ENCODE results near the gene SMAD2.

SMAD2 gene

DNA sequence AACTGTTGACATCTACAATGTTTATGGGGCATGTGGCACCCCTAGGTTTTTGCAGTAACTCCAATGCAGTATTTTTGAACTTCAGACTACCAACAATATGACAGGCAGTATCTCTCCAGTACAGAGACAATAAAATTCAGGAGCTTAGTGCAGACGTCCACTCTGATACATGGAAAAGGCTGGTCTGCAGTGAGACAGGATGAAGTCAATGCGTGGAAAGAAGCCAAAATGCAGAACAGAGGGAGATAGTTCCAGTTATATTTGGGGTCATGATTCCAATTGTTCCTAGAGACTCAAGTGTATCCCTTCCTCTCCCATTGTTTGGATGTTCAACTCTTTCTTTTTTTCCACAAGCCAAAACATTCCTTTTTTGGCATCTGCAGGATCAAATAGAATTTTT lies 18.7 kb upstream of the SMAD2 start:
- Mint-ChIP-seq H3K4me1 (peaks cover 20% of the 10 kb centered on the region), H3K27me3 (no peaks in the 10 kb centered on the region), H3K9me3 (peaks cover 5% of the 10 kb centered on the region), H3K36me3 (ENCODE audit: low read depth) (no peaks in the 10 kb centered on the region), H3K4me3 (no peak overlapping the region), H3K27ac (no peak overlapping the region)
- ATAC-seq, result no peak
- DNase-seq, result no peak

DNA sequence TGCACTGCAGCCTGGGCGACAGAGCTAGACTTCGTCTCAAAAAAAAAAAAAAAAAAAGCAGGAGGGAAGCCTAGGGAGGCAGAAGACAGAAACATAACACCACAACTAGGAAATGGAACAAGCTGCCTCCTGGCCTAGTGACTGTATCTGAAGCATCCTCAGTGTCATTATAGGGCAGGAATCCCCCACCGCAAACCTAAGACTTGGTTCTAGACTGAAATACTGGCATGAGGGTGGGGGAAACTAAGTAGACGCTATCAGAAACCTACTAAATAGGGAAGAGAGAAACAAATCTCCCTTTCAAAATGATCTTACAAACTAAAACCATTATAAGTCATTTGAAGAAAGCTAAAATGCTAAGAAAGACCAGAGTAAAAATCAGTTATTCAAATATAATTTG lies 16.4 kb upstream of the SMAD2 start:
- peaks cover 5% of the 10 kb centered on the region for H3K9me3 Mint-ChIP-seq
- no peaks in the 10 kb centered on the region for H3K27me3 Mint-ChIP-seq
- no peak overlapping the region for H3K4me3 Mint-ChIP-seq
- no peak for DNase-seq
- H3K36me3 Mint-ChIP-seq (ENCODE audit: low read depth), result no peaks in the 10 kb centered on the region
- ATAC-seq, result no peak
- H3K27ac Mint-ChIP-seq, result no peak overlapping the region
- H3K4me1 Mint-ChIP-seq, result peaks cover 12% of the 10 kb centered on the region

DNA sequence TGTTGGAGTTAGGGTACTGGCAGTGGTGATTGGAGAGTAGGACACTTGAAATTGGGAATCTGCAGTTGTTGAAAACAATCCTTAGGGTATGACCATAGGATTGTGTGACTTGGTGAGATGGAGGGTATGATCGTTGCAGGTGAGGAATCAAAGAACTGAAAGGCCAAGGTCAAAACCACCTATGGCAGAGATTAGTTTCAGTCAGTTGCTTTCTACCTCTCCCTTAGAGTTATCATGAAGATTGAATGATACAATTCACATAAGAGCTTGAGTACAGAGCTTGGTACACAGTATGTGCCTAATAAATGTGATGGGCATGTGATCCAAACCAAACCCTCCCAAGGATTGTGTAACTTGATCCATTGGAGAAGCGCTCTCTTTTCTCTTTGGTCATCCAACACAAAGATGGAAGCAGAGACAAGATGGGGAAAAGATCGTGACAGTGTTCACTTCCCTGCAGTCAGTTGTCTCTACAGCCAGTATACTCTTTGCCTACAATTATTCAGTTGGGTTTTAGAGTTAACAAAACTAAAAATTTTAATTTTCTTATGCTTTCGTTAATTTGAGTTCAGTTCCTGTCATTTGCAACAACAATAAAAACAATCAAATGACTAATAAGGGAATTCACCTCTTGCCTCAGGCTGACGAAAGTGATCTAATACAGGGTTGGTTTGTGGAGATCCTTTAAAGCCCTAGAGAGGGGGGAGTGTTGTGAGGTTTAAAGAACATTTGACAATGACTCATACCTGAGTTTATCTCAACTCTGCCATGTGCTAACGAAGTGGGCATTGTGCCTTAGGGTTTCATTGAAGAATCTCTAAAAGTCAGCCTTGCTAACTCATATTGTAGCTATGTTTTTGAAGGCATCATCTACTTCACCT lies 14.8 kb upstream of the SMAD2 start:
- ATAC-seq, result peak; percentile 98
- DNase-seq, result no peak
- no peak overlapping the region for H3K4me3 Mint-ChIP-seq
- peaks cover 12% of the 10 kb centered on the region for H3K4me1 Mint-ChIP-seq
- H3K27me3 Mint-ChIP-seq, result no peaks in the 10 kb centered on the region
- H3K9me3 Mint-ChIP-seq, result peaks cover 5% of the 10 kb centered on the region
- H3K36me3 Mint-ChIP-seq (ENCODE audit: low read depth), result no peaks in the 10 kb centered on the region
- no peak overlapping the region for H3K27ac Mint-ChIP-seq

DNA sequence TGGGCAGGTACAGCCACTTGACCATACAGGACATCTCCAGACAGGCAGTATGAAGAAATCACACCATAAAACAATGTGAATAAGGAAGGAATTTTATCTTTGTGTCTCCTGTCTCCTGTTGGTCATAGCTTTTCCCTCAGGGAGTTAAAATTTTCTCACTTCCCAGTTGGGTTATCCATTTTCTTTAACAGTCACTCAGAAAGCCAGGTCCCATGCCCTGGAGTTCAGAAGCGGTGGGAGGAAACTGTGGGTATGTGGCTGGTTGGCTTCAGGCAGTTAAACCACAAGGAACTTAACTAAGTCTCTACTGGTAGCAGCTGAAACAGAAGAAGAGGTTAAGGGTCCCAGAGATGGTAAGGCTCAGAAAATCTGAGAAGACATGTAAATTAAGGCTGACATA lies 6.5 kb upstream of the SMAD2 start:
- Mint-ChIP-seq H3K27me3 (no peaks in the 10 kb centered on the region), H3K27ac (no peak overlapping the region), H3K4me3 (no peak overlapping the region), H3K9me3 (no peaks in the 10 kb centered on the region), H3K36me3 (ENCODE audit: low read depth) (no peaks in the 10 kb centered on the region), H3K4me1 (peaks cover 4% of the 10 kb centered on the region)
- no peak for DNase-seq
- no peak for ATAC-seq

DNA sequence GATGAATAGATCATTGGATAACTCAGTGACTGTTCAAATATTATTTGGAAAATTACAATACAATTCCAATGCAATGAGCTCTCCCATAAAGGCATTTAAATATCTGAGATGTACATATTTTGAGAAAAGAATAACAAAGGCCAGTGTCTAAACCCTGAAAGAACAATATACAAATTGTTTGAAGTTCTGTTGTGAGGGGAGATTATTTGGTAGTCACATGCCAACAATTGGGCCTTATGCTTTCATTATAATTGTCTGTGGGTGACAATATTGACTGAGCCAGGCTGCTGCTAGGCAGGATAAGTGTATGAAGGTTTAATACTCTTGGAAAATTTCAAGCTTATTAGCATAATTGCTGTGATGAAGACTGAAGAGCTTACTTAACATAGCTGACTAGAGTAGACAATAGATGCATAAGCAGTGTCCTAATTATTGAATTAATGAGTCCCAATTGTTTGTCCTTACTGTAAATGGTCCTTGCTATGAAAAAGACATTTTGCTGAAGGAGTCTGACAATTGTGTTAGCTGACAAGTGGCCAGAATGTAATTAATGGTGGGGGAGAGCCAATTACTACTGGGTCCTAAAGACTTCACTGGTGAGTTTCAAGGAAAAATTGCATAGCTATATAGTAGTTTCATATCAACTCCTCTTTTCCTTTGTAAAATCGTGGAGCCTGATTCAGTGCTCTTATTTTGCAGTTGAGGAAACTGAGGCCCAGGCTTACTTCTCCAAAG lies 5.0 kb upstream of the SMAD2 start:
- no peaks in the 10 kb centered on the region for H3K27me3 Mint-ChIP-seq
- no peak overlapping the region for H3K4me3 Mint-ChIP-seq
- H3K4me1 Mint-ChIP-seq, result peaks cover 10% of the 10 kb centered on the region
- no peak for DNase-seq
- no peak for ATAC-seq
- H3K36me3 Mint-ChIP-seq (ENCODE audit: low read depth), result no peaks in the 10 kb centered on the region
- H3K27ac Mint-ChIP-seq, result no peak overlapping the region
- H3K9me3 Mint-ChIP-seq, result no peaks in the 10 kb centered on the region

DNA sequence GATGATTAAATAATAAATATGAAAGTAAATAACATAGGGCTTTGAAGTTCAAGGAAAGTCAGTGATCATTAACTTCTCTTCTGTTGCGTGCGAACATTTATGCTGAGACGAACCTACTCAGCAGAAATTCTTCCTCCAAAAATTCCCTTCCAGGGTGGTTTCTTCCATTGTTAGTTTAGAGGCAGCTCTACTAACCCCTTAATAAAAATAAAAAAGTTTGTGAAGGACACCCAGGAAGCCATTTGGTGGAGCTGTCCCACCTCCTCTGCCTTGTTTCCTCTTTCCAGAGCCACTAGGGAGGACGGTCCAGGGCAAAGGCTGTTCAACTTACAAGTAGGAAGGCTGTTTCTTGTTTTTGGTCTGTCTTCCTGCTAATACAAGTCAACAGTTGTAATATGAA lies 2.1 kb upstream of the SMAD2 start:
- Mint-ChIP-seq H3K9me3 (no peaks in the 10 kb centered on the region), H3K27ac (no peak overlapping the region), H3K4me1 (peaks cover 26% of the 10 kb centered on the region), H3K36me3 (ENCODE audit: low read depth) (peaks cover 12% of the 10 kb centered on the region), H3K27me3 (no peaks in the 10 kb centered on the region), H3K4me3 (no peak overlapping the region)
- DNase-seq (no peak), ATAC-seq (no peak)

DNA sequence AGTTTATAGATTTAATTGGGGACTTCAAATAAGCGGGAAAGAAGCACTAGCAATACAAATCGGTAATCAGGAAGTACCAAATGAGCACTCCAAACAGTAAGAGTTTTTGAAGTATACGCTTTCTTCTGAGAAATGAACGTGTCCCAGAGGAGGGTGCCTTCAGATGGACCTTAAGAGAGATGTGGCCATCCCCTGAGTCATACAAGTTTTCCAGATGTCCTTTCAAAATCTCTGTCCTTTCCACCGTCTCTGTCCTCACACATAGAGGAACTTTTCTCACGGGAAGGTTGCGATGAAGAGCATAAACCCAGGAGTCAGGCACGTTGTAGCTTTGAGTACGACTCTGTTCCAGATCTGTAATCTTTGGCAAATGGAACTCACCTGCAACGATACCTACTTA lies 1.7 kb upstream of the SMAD2 start:
- peaks cover 14% of the 10 kb centered on the region for H3K36me3 Mint-ChIP-seq (ENCODE audit: low read depth)
- H3K4me1 Mint-ChIP-seq, result peaks cover 29% of the 10 kb centered on the region
- DNase-seq (no peak), ATAC-seq (no peak)
- H3K27ac Mint-ChIP-seq, result peak overlapping the region; percentile 84
- no peaks in the 10 kb centered on the region for H3K27me3 Mint-ChIP-seq
- peak overlapping the region; percentile 78 for H3K4me3 Mint-ChIP-seq
- H3K9me3 Mint-ChIP-seq, result no peaks in the 10 kb centered on the region

DNA sequence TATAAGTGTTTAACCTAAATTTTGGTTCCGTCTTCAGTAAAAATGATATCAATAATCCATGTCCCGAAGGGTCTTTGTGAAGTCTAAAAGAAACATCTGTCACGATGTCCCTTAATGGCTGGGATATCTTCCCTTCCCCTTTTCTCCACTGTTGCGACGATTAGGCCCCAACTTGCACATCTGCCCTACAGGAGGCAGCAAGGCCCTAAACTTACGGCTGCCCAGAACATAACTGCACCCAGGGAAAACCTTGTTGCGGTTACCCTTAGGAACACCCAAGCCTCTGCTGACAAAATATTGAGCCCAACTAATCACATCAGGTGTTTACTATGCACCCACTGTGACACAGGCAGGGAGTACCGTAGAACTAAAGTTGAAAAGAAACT lies 1.3 kb upstream of the SMAD2 start:
- Mint-ChIP-seq H3K4me3 (peak overlapping the region; percentile 78), H3K9me3 (no peaks in the 10 kb centered on the region), H3K27ac (peak overlapping the region; percentile 84), H3K36me3 (ENCODE audit: low read depth) (peaks cover 14% of the 10 kb centered on the region), H3K4me1 (peaks cover 34% of the 10 kb centered on the region), H3K27me3 (no peaks in the 10 kb centered on the region)
- peak; percentile 18 for DNase-seq
- ATAC-seq, result no peak

DNA sequence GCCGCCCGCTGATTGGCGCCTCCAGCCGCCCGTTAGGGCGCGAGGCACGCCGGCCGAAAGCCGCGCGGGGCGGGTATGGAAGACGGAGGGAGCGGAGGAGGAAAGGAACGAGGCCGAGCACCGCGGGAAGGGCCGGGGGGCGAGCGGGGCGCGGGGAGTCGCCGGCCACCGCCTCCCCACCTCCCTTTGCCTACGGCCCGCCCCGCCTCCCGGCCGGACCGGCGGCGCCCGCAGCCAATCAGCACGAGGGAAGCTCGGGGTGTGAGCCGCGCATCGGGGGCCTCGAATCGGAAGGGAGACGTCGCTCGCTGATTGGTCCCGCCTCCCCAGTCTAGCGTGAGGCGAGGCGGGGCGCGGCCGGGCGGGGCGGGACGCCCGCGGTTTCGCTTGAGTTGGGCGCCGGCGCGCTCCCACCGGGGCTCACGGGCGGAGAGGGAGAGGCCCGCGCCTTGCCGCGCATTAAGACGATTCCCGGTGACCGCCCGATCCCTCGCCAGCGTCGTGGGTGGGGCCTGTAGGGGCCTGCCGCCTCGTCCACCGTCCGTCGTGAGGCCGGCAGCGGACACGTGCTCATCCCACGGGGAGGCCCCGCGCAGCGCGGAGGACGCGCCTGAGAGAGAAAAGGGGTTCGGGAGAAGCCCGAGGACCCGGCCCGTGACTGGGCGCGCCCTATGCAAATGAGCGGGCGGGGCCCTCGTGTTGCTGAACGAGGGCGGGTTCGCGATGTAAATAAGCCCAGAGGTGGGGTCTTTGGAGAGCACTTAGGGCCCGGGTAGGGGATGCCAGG lies 665 bp upstream of the SMAD2 start:
- Mint-ChIP-seq H3K9me3 (no peaks in the 10 kb centered on the region), H3K4me3 (peak overlapping the region; percentile 78), H3K27ac (peak overlapping the region; percentile 84), H3K36me3 (ENCODE audit: low read depth) (peaks cover 17% of the 10 kb centered on the region), H3K27me3 (no peaks in the 10 kb centered on the region), H3K4me1 (peaks cover 40% of the 10 kb centered on the region)
- ATAC-seq, result peak; percentile 82
- peak; percentile 95 for DNase-seq

DNA sequence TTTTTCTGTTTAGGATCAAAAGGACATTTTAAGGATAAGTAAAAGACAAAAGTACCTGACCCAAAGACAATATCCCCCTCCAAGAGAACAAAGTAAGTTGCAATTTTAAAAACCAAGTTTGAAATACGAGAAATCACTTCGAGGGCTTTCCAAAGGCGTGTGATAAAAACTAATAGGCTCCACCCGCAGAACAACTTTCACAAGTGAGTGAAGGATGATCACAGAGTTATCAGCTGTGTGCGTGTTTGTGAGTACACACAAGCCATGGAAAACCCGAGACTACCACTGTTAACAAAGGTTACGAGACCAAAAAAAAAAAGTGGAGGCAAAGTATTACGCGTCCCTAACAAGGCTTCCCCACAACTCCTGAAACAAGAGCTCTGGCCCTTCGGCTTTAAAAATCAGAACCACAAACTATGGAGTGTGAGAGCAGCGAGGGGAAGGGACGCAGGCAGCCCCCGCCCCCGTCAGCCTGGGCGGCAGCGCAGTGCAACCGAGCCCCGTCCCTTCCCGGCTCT lies 719 bp downstream of the SMAD2 start:
- Mint-ChIP-seq H3K9me3 (no peaks in the 10 kb centered on the region), H3K27ac (peak overlapping the region; percentile 92), H3K4me3 (peak overlapping the region; percentile 92), H3K27me3 (no peaks in the 10 kb centered on the region), H3K36me3 (ENCODE audit: low read depth) (peaks cover 19% of the 10 kb centered on the region), H3K4me1 (peaks cover 54% of the 10 kb centered on the region)
- DNase-seq, result no peak
- ATAC-seq, result peak; percentile 11

DNA sequence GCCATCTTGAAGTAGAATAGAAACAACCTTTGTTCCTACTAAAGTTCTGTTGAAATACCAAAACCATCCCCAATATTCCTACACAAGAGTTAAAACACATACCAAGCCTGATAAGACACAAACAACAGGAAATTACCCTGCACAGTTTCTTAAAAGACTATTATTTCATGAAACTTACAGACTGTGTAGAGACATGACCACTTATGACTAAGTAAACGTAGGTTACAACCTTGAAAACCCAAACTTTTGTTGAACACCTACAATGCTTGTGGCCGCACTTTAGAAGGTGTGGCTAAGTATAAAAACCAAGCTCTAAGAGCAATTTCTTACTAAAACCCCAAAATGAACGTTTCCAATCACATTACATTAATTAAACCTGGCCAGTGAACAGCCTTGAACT lies 2.0 kb downstream of the SMAD2 start:
- peaks cover 63% of the 10 kb centered on the region for H3K4me1 Mint-ChIP-seq
- H3K9me3 Mint-ChIP-seq, result no peaks in the 10 kb centered on the region
- H3K27me3 Mint-ChIP-seq, result no peaks in the 10 kb centered on the region
- DNase-seq (no peak), ATAC-seq (peak; percentile 9)
- H3K4me3 Mint-ChIP-seq, result peak overlapping the region; percentile 92
- H3K36me3 Mint-ChIP-seq (ENCODE audit: low read depth), result peaks cover 19% of the 10 kb centered on the region
- H3K27ac Mint-ChIP-seq, result peak overlapping the region; percentile 92

DNA sequence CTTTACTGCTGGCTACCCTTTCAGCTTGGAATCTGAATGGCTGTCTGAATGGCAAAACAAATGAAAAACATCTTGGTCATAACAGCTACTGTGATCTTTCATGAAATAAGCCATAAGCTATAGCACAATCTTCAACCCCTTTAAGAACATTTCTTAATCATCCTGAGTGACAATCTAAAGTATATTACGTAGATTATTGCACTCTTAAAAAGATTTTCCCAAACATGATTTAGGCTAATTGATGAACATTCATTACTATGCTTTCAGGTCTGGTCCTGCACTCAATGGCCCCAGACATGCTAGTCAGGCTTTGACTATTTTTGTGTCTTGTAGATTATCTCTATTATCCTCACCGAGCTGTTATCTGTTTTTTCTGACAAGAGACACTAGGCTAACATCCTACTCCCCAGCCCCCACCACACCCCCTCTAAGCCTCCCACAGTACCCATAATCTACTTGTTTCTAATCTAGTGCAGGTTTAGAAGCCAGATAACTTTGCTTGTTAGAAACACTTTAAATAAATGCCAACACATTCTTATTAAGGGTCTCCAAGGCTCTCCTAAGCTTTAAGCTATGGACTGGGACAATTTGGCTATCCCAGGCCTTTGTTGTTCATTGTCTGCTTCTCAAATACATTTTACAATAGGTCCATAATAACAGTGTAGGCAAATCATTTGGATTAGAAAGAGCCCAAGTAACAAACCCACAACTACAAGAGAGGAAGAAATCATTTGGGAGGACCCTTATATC lies 4.2 kb downstream of the SMAD2 start:
- Mint-ChIP-seq H3K4me1 (peaks cover 71% of the 10 kb centered on the region), H3K9me3 (no peaks in the 10 kb centered on the region), H3K27me3 (no peaks in the 10 kb centered on the region), H3K27ac (peak overlapping the region; percentile 65), H3K36me3 (ENCODE audit: low read depth) (peaks cover 23% of the 10 kb centered on the region), H3K4me3 (peak overlapping the region; percentile 16)
- no peak for DNase-seq
- ATAC-seq, result no peak

DNA sequence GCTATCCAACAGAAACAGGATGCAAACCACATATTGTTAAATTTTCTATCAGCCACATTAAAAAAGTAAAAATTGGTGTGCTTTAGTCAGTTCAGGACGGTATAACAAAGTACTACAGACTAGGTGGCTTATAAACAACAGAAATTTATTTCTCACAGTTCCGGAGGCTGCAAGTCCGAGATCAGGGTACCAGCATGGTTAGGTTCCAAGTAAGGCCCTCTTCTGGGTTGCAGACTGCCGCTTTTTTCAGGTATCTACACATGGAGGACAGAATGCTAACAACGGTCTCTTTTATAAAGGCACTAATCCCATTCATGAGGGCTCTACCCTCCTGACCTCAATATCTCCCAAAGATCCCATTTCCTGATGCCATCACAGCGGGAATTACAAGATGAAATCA lies 10.5 kb downstream of the SMAD2 start:
- DNase-seq (no peak), ATAC-seq (no peak)
- H3K4me3 Mint-ChIP-seq, result no peak overlapping the region
- H3K27me3 Mint-ChIP-seq, result no peaks in the 10 kb centered on the region
- H3K9me3 Mint-ChIP-seq, result no peaks in the 10 kb centered on the region
- H3K36me3 Mint-ChIP-seq (ENCODE audit: low read depth), result peaks cover 22% of the 10 kb centered on the region
- H3K27ac Mint-ChIP-seq, result peak overlapping the region; percentile 83
- peaks cover 90% of the 10 kb centered on the region for H3K4me1 Mint-ChIP-seq

Data from activated naive CD8-positive, alpha-beta T cell treated with anti-CD3 and anti-CD28 coated beads, Interleukin-2, amount 50 U/mL, for 24 hours (primary cell).